D341Med (cell line): ENCODE data around the gene PPFIA2.
"Not testable (repeated sequence)": the region's sequence is repeated elsewhere in the genome, so short reads cannot be mapped to it uniquely, and the experiment has no call there.

Experiments
- DNase-seq: peaks from one replicate; pipeline ENCODE4 v3.0.0; 2012; ENCODE audit warnings: low spot score

The PPFIA2 gene

GRCh38 chr12:81261508-81262207 is 497.5 kb downstream of the PPFIA2 start:
- no peak for DNase-seq

GRCh38 chr12:81259360-81259759 is 499.8 kb downstream of the PPFIA2 start:
- no peak for DNase-seq

GRCh38 chr12:81257947-81258551 is 501.1 kb downstream of the PPFIA2 start:
- DNase-seq, result peak; percentile 25

- DNase-seq, result no peak
These were observed 503.2 kb downstream of the PPFIA2 start for GRCh38 chr12:81255947-81256346.

- no peak for DNase-seq
These were observed 503.7 kb downstream of the PPFIA2 start for GRCh38 chr12:81255456-81255855.

- DNase-seq, result no peak
These were observed 505.8 kb downstream of the PPFIA2 start for GRCh38 chr12:81253360-81253759.

- DNase-seq, result no peak
These were observed 506.9 kb downstream of the PPFIA2 start for GRCh38 chr12:81252228-81252627.

- DNase-seq, result no peak
These were observed 509.2 kb downstream of the PPFIA2 start for GRCh38 chr12:81249976-81250375.

GRCh38 chr12:81245907-81246570 is 513.1 kb downstream of the PPFIA2 start:
- no peak for DNase-seq

- DNase-seq, result no peak
These were observed 513.7 kb downstream of the PPFIA2 start for GRCh38 chr12:81245458-81245857.

- no peak for DNase-seq
These were observed 527.4 kb downstream of the PPFIA2 start for GRCh38 chr12:81231574-81232368.

GRCh38 chr12:81229759-81230158 is 529.4 kb downstream of the PPFIA2 start:
- no peak for DNase-seq

GRCh38 chr12:81224626-81225025 is 534.5 kb downstream of the PPFIA2 start:
- no peak for DNase-seq

- DNase-seq, result no peak
These were observed 536.1 kb downstream of the PPFIA2 start for GRCh38 chr12:81222846-81223592.

GRCh38 chr12:81221681-81222080 is 537.5 kb downstream of the PPFIA2 start:
- DNase-seq, result no peak

GRCh38 chr12:81216739-81217138 is 542.4 kb downstream of the PPFIA2 start:
- DNase-seq, result no peak

- no peak for DNase-seq
These were observed 546.0 kb downstream of the PPFIA2 start for GRCh38 chr12:81212996-81213696.

GRCh38 chr12:81211306-81211705 is 547.8 kb downstream of the PPFIA2 start:
- DNase-seq, result no peak

- not testable (repeated sequence) for DNase-seq
These were observed 549.4 kb downstream of the PPFIA2 start for GRCh38 chr12:81209772-81210225.

GRCh38 chr12:81209012-81209411 is 550.1 kb downstream of the PPFIA2 start:
- no peak for DNase-seq
